Natural killer cell (primary cell): Measurements from ENCODE around the gene USH1G. TPM values are rescaled to one million over a fixed set of nuclear protein-coding genes. Genes with fewer than 3 reads are reported as not detected.
A peak's percentile ranks its signal among the peaks of the same experiment; 100 is the strongest.

Source experiments
- ATAC-seq, 3 donors: fragments of 150-1000 bp in 2 of 3; fragments of 200-7000 bp in 1 of 3; cut with Tn5 transposase; 1 replicate in 1 of 3; 2 replicates in 2 of 3; pipeline ENCODE4 v1.10.0; 2021; ENCODE audit warnings: mild to moderate bottlenecking in 2 of 3, moderate library complexity in 2 of 3
- DNase-seq, 2 donors: peaks; one replicate each; pipeline versions ENCODE4 v3.0.0 to v3.0.0-alpha.2; 2013 to 2021; ENCODE audit warnings: mixed read lengths in 1 of 2
- H3K27ac ChIP-seq: one replicate; pipeline ENCODE4 v1.5.1; 2013; ENCODE audit warnings: mild to moderate bottlenecking, low read length
- H3K27me3 ChIP-seq: one replicate; pipeline ENCODE4 v1.6.1; 2013; ENCODE audit warnings: low read length; ENCODE audit not compliant: control insufficient read depth, insufficient read depth
- H3K36me3 ChIP-seq: one replicate; pipeline ENCODE4 v1.6.1; 2013; ENCODE audit warnings: low read length; ENCODE audit not compliant: control insufficient read depth, insufficient read depth
- H3K4me1 ChIP-seq: one replicate; pipeline ENCODE4 v1.6.1; 2013; ENCODE audit warnings: low read length; ENCODE audit not compliant: control insufficient read depth, insufficient read depth
- H3K4me3 ChIP-seq: one replicate; pipeline ENCODE4 v1.5.1; 2013; ENCODE audit warnings: low read length
- H3K9me3 ChIP-seq: one replicate; pipeline ENCODE4 v1.6.1; 2013; ENCODE audit warnings: low read length; ENCODE audit not compliant: control insufficient read depth, insufficient read depth
- H3K27ac Mint-ChIP-seq, 2 donors: one replicate each; pipeline ENCODE4 v1.8.0; 2022; ENCODE audit warnings: mild to moderate bottlenecking in 2 of 2, mixed read lengths in 2 of 2, moderate library complexity in 1 of 2
- H3K27me3 Mint-ChIP-seq, 2 donors: one replicate each; pipeline ENCODE4 v1.8.0; 2022; ENCODE audit warnings: low read depth in 2 of 2, mixed read lengths in 2 of 2
- H3K36me3 Mint-ChIP-seq: one replicate; pipeline ENCODE4 v1.8.0; 2022; ENCODE audit warnings: mixed read lengths
- H3K4me1 Mint-ChIP-seq, 2 donors: one replicate each; pipeline ENCODE4 v1.8.0; 2022; ENCODE audit warnings: mixed read lengths in 2 of 2
- H3K4me3 Mint-ChIP-seq: one replicate; pipeline ENCODE4 v1.8.0; 2022; ENCODE audit warnings: mild to moderate bottlenecking, moderate library complexity, mixed read lengths
- H3K9me3 Mint-ChIP-seq, 2 donors: one replicate each; pipeline ENCODE4 v1.8.0; 2022; ENCODE audit warnings: mixed read lengths in 2 of 2
- CTCF ChIP-seq: fragments of 200-600 bp; IDR thresholded peaks from one replicate; pipeline ENCODE4 v1.8.0; 2022; ENCODE audit warnings: antibody characterized with exemption
- WGBS: methylation state at CpG from one replicate; pipeline ENCODE4 v1.1.7; 2013; ENCODE audit warnings: missing lambda C conversion rate; ENCODE audit not compliant: insufficient coverage; 5-methylcytosine and 5-hydroxymethylcytosine counted together
- intact Hi-C: fragments of 100-400 bp; cut with micrococcal nuclease; formaldehyde crosslinking; loops from one replicate; pipeline ENCODE4 v1.14.2; 2022
- total RNA-seq, 4 donors: library from RNA; stranded (reverse); fragments of 120-200 nt in 1 of 4; gene quantifications; one replicate each; pipeline versions ENCODE4 v1.2.3 to v1.2.4, GENCODE V29; 2013 to 2022

The USH1G gene
- total RNA-seq, 3 donors from 2014 or later (not counting 1 experiment from before 2014, with no cell fraction given): not detected

GRCh38 chr17:74873037-74873873, 49.8 kb downstream of the USH1G start:
- peak overlapping the region; percentile 91 for H3K27ac ChIP-seq
- peak overlapping the region; percentile 97 for H3K27ac Mint-ChIP-seq
- no peaks in the 10 kb centered on the region for H3K36me3 ChIP-seq
- H3K27me3 ChIP-seq: no peaks in the 10 kb centered on the region
- H3K36me3 Mint-ChIP-seq: no peaks in the 10 kb centered on the region
- ATAC-seq: peak; percentile 92 to 96 (median 93)
- H3K9me3 Mint-ChIP-seq: no peaks in the 10 kb centered on the region
- H3K27me3 Mint-ChIP-seq: no peaks in the 10 kb centered on the region
- H3K9me3 ChIP-seq: no peaks in the 10 kb centered on the region
- intact Hi-C loops: no loop called here
- peak overlapping the region; percentile 95 for H3K4me3 Mint-ChIP-seq
- TF ChIP-seq CTCF: no peak
- peaks cover 17% of the 10 kb centered on the region for H3K4me1 ChIP-seq
- whole genome bisulfite sequencing: under 1% methylated on average over 54 of the region's 55 CpGs
- H3K4me3 ChIP-seq: peak overlapping the region; percentile 68
- peaks cover 22 to 29% of the 10 kb centered on the region in 2 donors for H3K4me1 Mint-ChIP-seq
- DNase-seq: peak; percentile 98 to 100

- peak within 1 kb of the TSS; percentile 95 for H3K4me3 Mint-ChIP-seq
- H3K4me1 Mint-ChIP-seq: peaks cover 22 to 29% of the 10 kb centered on the region in 2 donors
- H3K9me3 Mint-ChIP-seq: no peaks in the 10 kb centered on the region
- H3K27ac Mint-ChIP-seq: peak within 1 kb of the TSS; percentile 97
- TF ChIP-seq CTCF: no peak
- no peaks in the 10 kb centered on the region for H3K36me3 ChIP-seq
- H3K27ac ChIP-seq: peak within 1 kb of the TSS; percentile 91
- peak within 1 kb of the TSS; percentile 68 for H3K4me3 ChIP-seq
- ATAC-seq (no peak), DNase-seq (no peak)
- no peaks in the 10 kb centered on the region for H3K27me3 ChIP-seq
- peaks cover 17% of the 10 kb centered on the region for H3K4me1 ChIP-seq
- H3K9me3 ChIP-seq: no peaks in the 10 kb centered on the region
- H3K36me3 Mint-ChIP-seq: no peaks in the 10 kb centered on the region
- intact Hi-C loops: no loop called here
- 8% methylated on average over 38 of the region's 38 CpGs for WGBS
- H3K27me3 Mint-ChIP-seq: no peaks in the 10 kb centered on the region
Observed at GRCh38 chr17:74872313-74873036, 50.6 kb downstream of the USH1G start, which contains the start of gene FDXR. Gene FDXR, minus strand, starts transcription at chr17:74872994. Its CDS starts 50 bp downstream, at chr17:74872944.

- Mint-ChIP-seq H3K27me3 (no peaks in the 10 kb centered on the region), H3K9me3 (no peaks in the 10 kb centered on the region)
Observed at GRCh38 chr17:74871356-74872076, 51.5 kb downstream of the USH1G start.

More at GRCh38 chr17:74871356-74872076, 51.5 kb downstream of the USH1G start:
- Mint-ChIP-seq H3K27ac (no peak overlapping the region), H3K4me1 (peaks cover 22 to 29% of the 10 kb centered on the region in 2 donors), H3K4me3 (peak overlapping the region; percentile 95), H3K36me3 (no peaks in the 10 kb centered on the region)
- H3K27me3 ChIP-seq: no peaks in the 10 kb centered on the region
- peaks cover 17% of the 10 kb centered on the region for H3K4me1 ChIP-seq
- whole genome bisulfite sequencing: 82% methylated on average over 10 of the region's 11 CpGs
- H3K9me3 ChIP-seq: no peaks in the 10 kb centered on the region
- no peak overlapping the region for H3K4me3 ChIP-seq
- no peak overlapping the region for H3K27ac ChIP-seq
- H3K36me3 ChIP-seq: no peaks in the 10 kb centered on the region
- intact Hi-C loops: no loop called here
- no peak for ATAC-seq
- DNase-seq: no peak
- no peak for TF ChIP-seq CTCF
